Adipose tissue (tissue), 3 donors: ENCODE results near the gene KIF16B. TPM values are rescaled to one million over a fixed set of nuclear protein-coding genes. Genes with fewer than 3 reads are reported as not detected.

Experiments used
- H3K27ac ChIP-seq: one replicate; pipeline ENCODE4 v1.5.1; 2013; ENCODE audit warnings: low read depth, low read length
- WGBS, 3 donors: extraction: QIAGEN DNeasy Blood & Tissue Kit; methylation state at CpG; one replicate each; pipeline ENCODE4 v1.1.7; 2013; 5-methylcytosine and 5-hydroxymethylcytosine counted together
- polyA plus RNA-seq, 3 donors: library from polyadenylated mRNA; stranded (reverse); fragments of 200-250 nt; gene quantifications; one replicate each; pipeline ENCODE4 v1.2.3, GENCODE V29; 2013
- donor health status: healthy with polysubstance abuse.
- donor health status: Bipolar disorder and iron deficiency.
- donor health status: healthy.

The KIF16B gene
- polyA plus RNA-seq, 3 donors, result 6.1 to 9.4 (median 8.7) TPM

GRCh38 chr20:16363506-16364319 lies 209.5 kb downstream of the KIF16B start:
- H3K27ac ChIP-seq, result no peak overlapping the region
- WGBS, 3 donors, result 69 to 78% (median 72%) methylated on average over 5 of the region's 5 CpGs

GRCh38 chr20:16362642-16363041 lies 210.6 kb downstream of the KIF16B start:
- 93 to 100% (median 98%) methylated on average over 1 of the region's 1 CpG for WGBS, 3 donors
- H3K27ac ChIP-seq, result no peak overlapping the region

- H3K27ac ChIP-seq, result no peak overlapping the region
- 63 to 83% (median 74%) methylated on average over 5 of the region's 5 CpGs for WGBS, 3 donors
These were observed 212.6 kb downstream of the KIF16B start for GRCh38 chr20:16360668-16361067.

DNA sequence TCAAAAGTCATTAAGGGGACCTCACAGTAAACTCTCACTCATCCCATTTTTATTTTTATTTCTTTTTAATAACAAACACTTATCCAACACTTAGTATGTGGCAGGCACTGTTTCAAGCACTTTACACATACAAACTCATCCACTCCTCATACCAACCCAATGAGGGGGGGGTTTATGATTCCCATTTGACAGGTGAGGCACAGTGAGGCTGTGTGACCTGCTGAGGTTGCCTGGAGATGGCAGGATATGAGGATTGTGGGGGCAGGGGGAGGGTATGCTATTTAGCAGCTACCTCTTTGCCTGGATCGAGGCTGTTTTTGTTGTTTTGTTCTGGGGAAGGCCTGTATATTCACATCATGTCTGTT lies 219.8 kb downstream of the KIF16B start:
- no peak overlapping the region for H3K27ac ChIP-seq
- WGBS, 3 donors, result 86 to 94% (median 88%) methylated on average over 1 of the region's 1 CpG

DNA sequence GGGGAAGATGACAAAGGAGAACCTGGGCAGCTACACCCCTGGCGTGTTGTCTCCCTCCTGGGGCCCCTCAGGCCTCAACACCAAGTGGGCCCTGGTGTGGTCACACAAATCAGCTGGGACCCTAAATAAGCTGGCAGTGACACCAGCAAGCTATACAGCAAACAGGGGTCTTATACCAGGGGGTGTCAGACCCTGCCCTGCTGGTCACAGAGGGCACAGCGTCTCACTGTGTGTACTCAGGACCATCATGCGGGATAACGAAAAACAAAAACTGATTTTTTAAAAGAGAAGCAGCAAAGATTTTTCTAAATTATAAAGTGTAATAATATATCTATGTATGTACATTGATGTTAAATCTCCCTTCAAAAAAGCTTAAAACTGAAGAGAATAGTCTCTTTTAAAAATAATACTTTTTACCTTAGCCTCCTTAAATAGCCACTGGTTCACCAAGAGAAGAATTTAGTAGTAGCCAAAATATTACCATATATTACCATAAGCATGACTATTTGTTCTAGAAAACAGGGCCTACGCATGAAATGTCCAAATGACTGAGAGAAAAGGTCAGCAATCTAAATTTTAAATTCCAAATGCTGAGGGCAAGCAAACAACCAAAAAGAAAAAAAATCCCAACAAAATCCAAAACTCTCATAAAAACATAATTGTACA lies 220.4 kb downstream of the KIF16B start:
- H3K27ac ChIP-seq, result no peak overlapping the region
- WGBS, 3 donors, result 94 to 98% (median 97%) methylated on average over 5 of the region's 5 CpGs

DNA sequence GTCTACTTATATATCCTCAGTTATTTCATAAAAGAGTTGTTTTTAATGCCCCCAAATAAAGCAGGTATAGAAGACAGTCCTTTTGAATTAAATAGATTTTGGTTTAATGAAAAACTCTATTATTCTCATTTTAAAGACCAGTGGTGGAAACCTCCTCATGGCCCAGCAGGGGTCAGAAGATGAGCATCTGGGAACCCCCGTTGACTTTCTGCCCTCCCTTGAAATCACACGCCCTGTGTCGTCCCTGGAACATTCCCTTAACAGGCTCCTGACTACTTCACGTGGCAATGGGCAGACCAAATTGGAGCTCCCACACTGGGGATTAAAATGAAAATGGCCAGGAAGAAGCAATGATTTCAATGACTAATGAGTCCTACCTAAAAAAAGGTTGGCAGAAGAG lies 220.9 kb downstream of the KIF16B start:
- WGBS, 3 donors, result 76 to 86% (median 84%) methylated on average over 4 of the region's 4 CpGs
- no peak overlapping the region for H3K27ac ChIP-seq

- WGBS, 3 donors, result 87 to 96% (median 95%) methylated on average over 9 of the region's 9 CpGs
- no peak overlapping the region for H3K27ac ChIP-seq
These were observed 221.8 kb downstream of the KIF16B start for GRCh38 chr20:16351415-16351814.

DNA sequence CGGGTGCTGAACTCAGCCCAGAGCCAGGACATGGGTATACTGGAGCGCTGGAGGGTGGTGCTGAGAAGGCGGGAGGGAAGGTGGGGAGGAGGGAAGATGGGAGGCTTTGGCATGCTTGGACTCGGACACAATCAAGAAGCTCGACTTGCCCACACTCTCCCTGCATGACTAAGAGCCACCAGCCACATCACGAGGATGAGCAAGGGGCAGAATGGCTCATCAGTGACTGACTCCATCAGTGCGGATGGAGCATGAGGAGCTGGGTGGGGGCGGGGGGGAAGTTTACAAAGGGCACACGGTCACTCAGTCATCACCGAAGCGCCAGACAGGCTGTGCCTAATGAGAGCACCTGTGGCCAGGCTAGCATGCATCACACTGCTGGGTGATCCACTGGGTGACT lies 222.8 kb downstream of the KIF16B start:
- no peak overlapping the region for H3K27ac ChIP-seq
- 91 to 96% (median 93%) methylated on average over 11 of the region's 11 CpGs for WGBS, 3 donors

DNA sequence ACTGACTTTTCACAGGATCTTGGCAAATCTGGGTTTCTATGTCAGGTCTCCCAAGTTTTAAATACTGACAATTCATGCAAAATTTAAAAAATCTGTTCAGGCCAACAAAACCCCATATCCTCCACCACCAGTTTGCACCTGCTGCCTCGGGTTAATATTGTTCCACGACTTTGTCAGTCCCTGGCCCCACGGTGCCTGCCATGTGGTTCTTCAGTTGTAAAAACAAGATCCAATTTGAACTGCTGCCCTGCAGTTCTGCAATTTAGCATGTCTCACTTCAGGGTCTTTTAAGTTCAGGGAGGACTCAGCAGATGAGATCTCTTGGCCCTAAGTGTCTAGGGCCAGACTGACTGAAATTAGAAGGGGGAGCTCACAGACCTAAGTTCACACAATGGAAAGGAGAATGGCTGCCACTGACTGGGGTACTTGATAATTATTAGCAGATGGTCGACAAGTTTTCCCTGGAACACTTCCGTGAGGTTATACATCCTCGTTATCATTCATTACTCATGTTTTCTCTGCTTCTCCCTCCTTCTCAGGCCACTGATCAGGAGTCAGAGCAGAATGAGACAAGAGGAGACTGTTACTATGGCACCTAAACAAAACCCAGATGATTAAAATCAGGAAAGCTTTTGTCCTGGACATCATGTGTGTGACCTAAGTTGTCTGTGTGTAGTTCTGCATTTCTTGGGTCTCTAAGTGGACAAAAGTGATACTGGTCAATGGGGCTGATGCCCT lies 223.6 kb downstream of the KIF16B start:
- no peak overlapping the region for H3K27ac ChIP-seq
- 68 to 77% (median 72%) methylated on average over 6 of the region's 6 CpGs for WGBS, 3 donors

GRCh38 chr20:16346956-16347355 lies 226.3 kb downstream of the KIF16B start:
- H3K27ac ChIP-seq, result no peak overlapping the region
- 91 to 93% (median 93%) methylated on average over 7 of the region's 7 CpGs for WGBS, 3 donors

GRCh38 chr20:16337707-16338106 lies 235.5 kb downstream of the KIF16B start:
- WGBS, 3 donors, result 73 to 100% (median 83%) methylated on average over 1 of the region's 1 CpG
- no peak overlapping the region for H3K27ac ChIP-seq

DNA sequence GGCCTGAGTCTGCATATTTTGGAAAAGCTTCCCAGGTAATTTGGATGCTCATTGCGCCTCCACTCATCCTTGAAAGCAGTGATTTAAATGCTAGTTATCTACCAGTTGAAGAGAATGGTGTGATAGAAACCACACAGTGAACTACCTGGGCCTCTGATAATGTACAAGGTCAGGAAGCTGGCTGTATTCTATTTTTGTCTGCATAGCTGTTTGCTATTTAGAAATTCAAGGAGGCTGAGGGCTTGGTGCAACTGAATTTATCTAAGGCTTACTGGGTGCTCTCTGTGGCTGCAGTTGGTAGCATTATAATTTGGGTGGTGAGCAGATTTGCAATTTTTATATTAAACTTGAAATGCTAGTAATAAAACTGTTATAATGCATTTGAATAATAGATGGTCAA lies 245.6 kb downstream of the KIF16B start:
- H3K27ac ChIP-seq, result no peak overlapping the region
- 97 to 100% (median 100%) methylated on average over 1 of the region's 1 CpG for WGBS, 3 donors

GRCh38 chr20:16321291-16321690 lies 252.0 kb downstream of the KIF16B start:
- H3K27ac ChIP-seq, result no peak overlapping the region
- WGBS, 3 donors, result 82 to 93% (median 88%) methylated on average over 2 of the region's 2 CpGs

DNA sequence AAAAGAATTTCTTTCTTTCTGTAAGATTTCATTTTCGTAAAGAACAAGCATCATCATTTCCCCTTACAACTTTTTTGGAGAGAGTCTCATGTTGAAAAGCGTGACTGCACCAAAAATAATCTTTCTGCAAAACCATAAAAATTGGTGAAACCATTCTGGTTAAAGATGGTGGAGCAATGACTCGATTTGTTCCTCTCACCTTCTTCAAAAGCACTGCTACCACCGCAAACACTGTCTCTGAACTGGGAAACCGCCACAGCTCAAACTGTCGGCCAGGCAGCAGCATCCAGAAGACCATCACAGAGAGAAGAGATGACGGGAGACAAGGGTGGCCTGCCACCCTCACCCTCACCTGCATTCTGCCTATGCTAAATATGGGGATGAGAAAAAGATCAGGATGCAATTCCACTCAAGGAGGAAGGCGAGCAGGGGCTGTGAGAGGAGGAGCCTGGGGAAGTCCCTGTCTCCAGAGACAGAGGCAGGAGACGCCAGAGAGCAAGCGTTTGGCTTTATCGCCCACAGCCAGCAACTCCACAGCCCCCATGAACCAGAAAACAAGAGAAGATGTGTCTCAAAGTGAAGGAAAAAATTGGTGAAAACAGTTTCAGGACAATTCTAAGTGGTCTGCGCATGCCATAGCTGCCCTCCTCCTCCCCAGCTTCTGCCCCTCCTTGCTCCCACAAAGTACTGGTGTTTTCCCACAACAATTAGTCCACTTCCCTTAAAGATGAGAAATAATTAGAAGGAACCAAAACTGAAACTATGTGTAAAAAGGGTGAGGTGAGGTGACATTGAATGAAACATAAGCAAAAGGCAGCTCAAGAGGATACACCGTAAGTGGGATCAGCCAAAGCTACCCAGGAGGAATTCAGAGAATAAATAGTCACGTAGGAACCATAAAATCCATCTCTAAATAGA lies 255.5 kb downstream of the KIF16B start:
- no peak overlapping the region for H3K27ac ChIP-seq
- WGBS, 3 donors, result 80 to 91% (median 81%) methylated on average over 14 of the region's 14 CpGs

DNA sequence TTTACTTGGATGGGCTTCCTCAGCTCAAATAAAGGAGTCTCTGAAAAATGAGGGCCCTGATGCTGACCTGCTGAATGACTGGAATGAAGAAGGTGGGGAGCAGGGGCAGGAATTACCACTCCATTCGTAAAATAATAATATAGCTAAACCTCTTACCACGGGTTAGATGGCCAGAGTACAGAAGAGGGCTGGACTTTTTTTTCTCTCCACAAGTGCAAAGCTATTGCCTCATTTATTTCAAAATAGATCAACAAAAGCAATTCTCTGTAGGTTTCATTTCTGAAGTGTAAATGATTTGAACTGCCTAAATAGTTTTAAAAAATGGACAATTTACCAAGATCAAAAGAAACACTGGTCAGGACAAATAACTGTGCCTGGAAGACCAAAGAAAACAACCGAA lies 256.7 kb downstream of the KIF16B start:
- H3K27ac ChIP-seq, result no peak overlapping the region
- 70 to 88% (median 86%) methylated on average over 3 of the region's 3 CpGs for WGBS, 3 donors

DNA sequence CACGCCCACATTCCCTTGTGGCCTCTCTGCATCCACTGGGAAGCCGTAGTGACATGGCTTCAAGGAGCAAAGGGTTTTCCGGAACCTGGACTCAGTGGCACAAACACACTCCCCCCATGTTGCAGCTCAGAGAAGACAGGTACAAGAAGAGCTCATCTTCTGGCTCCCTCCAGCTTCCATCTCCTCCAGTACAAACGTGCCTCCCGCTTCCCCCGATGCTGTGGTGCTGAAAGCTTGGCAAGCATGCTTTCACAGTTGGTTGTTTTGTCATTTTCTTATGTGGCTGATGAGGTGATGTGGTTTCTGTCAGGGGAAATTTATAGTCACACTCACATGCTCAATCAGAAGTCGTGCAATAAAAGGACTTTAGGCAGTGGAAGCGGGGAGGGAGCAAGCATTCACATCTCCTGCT lies 258.5 kb downstream of the KIF16B start:
- no peak overlapping the region for H3K27ac ChIP-seq
- WGBS, 3 donors, result 91 to 98% (median 92%) methylated on average over 8 of the region's 8 CpGs

DNA sequence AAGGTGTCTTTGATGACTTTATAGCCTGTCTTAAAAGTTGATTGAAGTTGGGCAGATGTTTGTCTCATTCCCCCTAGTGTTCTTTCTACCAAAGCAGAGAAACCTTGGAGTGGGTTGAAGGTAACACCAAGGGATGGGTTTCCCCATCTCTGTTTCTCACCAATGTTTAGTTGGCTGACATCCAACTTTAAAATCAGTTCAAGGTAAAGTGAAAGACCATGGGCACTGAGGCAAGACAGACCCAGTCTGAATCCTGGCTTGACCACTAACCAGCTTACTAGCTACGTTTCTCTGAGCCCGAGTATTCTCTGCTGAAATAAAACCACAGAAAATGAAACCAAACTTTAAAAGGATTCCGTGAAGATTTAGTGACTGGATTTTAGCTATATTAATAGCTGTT lies 258.9 kb downstream of the KIF16B start:
- no peak overlapping the region for H3K27ac ChIP-seq
- 89 to 100% (median 92%) methylated on average over 3 of the region's 3 CpGs for WGBS, 3 donors

DNA sequence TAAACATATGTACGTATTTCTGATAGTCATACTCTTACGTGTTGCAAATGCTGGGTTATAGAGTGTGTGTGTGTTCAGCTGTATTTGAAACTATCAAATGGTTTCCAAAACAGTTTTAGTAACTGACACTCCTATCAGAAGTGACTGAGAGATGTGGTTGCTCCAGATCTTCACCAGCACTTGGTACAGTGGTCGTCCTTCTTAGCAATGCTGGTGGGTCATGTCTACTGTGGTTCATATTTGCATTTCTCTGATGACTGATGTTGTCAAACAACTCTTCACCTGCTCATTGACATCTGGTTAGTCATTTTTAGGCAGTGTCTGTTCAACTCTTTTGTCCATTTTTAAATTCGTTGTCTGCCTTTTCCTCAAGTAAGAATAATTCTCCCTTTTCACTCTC lies 259.3 kb downstream of the KIF16B start:
- H3K27ac ChIP-seq, result no peak overlapping the region
- 73 to 85% (median 82%) methylated on average over 4 of the region's 4 CpGs for WGBS, 3 donors
